IMR-90 (cell line): ENCODE measurements around the gene CNOT6. TPM values are rescaled to one million over a fixed set of nuclear protein-coding genes. Genes with fewer than 3 reads are reported as not detected.

Source experiments
- ATAC-seq: fragments of 200-7000 bp; cut with Tn5 transposase; 2 replicates; pipeline ENCODE4 v1.9.1; 2020; ENCODE audit warnings: low read depth, mild to moderate bottlenecking, moderate library complexity
- BruUV-seq: library from RNA; stranded (reverse); fragments of 400-500 nt; replicated peaks from 2 replicates; lab custom pipeline; 2021; lab: Mats Ljungman, UMichigan
- CTCF ChIA-PET: fragments of 300-600 bp; formaldehyde crosslinking; extraction: SDS; loops from one replicate; lab custom pipeline; 2021; ENCODE audit warnings: antibody characterized with exemption; lab: Yijun Ruan, JAX
- POLR2A ChIA-PET: fragments of 300-600 bp; sonication (Branson Sonifier 250); formaldehyde crosslinking; loops from one replicate; lab custom pipeline; 2022; ENCODE audit warnings: antibody characterized with exemption; ENCODE audit not compliant: unreplicated experiment; lab: Charles Lee
- DNase-seq: peaks from one replicate; pipeline ENCODE4 v3.0.0; 2013
- H2AFZ ChIP-seq: replicated peaks from 2 replicates; pipeline ENCODE3; 2013; ENCODE audit warnings: low read length, mild to moderate bottlenecking; ENCODE audit not compliant: poor library complexity
- H2AK5ac ChIP-seq: 2 replicates; pipeline ENCODE4 v1.6.1; 2013; ENCODE audit warnings: low read depth, low read length, inconsistent platforms
- H2AK9ac ChIP-seq: replicated peaks from 2 replicates; pipeline ENCODE3; 2013; ENCODE audit warnings: mild to moderate bottlenecking, low read depth, low read length, moderate library complexity; ENCODE audit not compliant: poor library complexity
- H2BK120ac ChIP-seq: 2 replicates; pipeline ENCODE4 v1.6.1; 2013; ENCODE audit warnings: low read depth, low read length, inconsistent platforms
- H2BK15ac ChIP-seq: 3 replicates; pipeline ENCODE4 v1.6.1; 2013; ENCODE audit warnings: low read depth, low read length, inconsistent platforms
- H2BK20ac ChIP-seq: 2 replicates; pipeline ENCODE4 v1.6.1; 2013; ENCODE audit warnings: low read depth, mild to moderate bottlenecking, inconsistent platforms, low read length, moderate library complexity
- H2BK5ac ChIP-seq: 2 replicates; pipeline ENCODE4 v1.6.1; 2013; ENCODE audit warnings: mild to moderate bottlenecking, low read depth, low read length, inconsistent platforms; ENCODE audit not compliant: poor library complexity, severe bottlenecking
- H3K14ac ChIP-seq: replicated peaks from 2 replicates; pipeline ENCODE4 v1.6.1; 2013; ENCODE audit warnings: low read depth, low read length, inconsistent platforms
- H3K18ac ChIP-seq: 2 replicates; pipeline ENCODE4 v1.6.1; 2013; ENCODE audit warnings: low read depth, low read length, control low read depth
- H3K23ac ChIP-seq: 2 replicates; pipeline ENCODE4 v1.6.1; 2013; ENCODE audit warnings: low read depth, low read length, inconsistent platforms
- H3K27ac ChIP-seq: 2 replicates; pipeline ENCODE4 v1.5.1; 2013; ENCODE audit warnings: mild to moderate bottlenecking, control low read depth, low read length; ENCODE audit not compliant: insufficient read depth
- H3K27me3 ChIP-seq: 2 replicates; pipeline ENCODE4 v1.6.1; 2013; ENCODE audit warnings: low read length; ENCODE audit not compliant: control insufficient read depth, insufficient read depth
- H3K36me3 ChIP-seq: 2 replicates; pipeline ENCODE4 v1.6.1; 2013; ENCODE audit warnings: low read length, mixed read lengths; ENCODE audit not compliant: control insufficient read depth, insufficient read depth
- H3K4ac ChIP-seq: 2 replicates; pipeline ENCODE4 v1.6.1; 2013; ENCODE audit warnings: low read depth, low read length, inconsistent platforms
- H3K4me1 ChIP-seq: 2 replicates; pipeline ENCODE4 v1.6.1; 2013; ENCODE audit warnings: low read length, mixed read lengths; ENCODE audit not compliant: control insufficient read depth, insufficient read depth
- H3K4me2 ChIP-seq: 2 replicates; pipeline ENCODE4 v1.6.1; 2013; ENCODE audit warnings: low read depth, mild to moderate bottlenecking, control low read depth, low read length, moderate library complexity
- H3K4me3 ChIP-seq: 2 replicates; pipeline ENCODE4 v1.5.1; 2013; ENCODE audit warnings: low read depth, mild to moderate bottlenecking, control low read depth, low read length, moderate library complexity; ENCODE audit not compliant: insufficient read depth
- H3K56ac ChIP-seq: 2 replicates; pipeline ENCODE4 v1.6.1; 2013; ENCODE audit warnings: low read length, inconsistent platforms; ENCODE audit not compliant: insufficient read depth; ENCODE audit errors: extremely low read depth
- H3K79me1 ChIP-seq, 2 experiments: 2 replicates each; pipeline ENCODE4 v1.6.1; 2013; ENCODE audit warnings: low read length in 2 of 2, inconsistent platforms in 1 of 2, low read depth in 1 of 2
- H3K9ac ChIP-seq: 2 replicates; pipeline ENCODE4 v1.6.1; 2013; ENCODE audit warnings: low read depth, low read length, control low read depth
- H3K9me1 ChIP-seq: 2 replicates; pipeline ENCODE4 v1.6.1; 2013; ENCODE audit warnings: low read length, inconsistent platforms; ENCODE audit not compliant: insufficient read depth
- H3K9me3 ChIP-seq: 2 replicates; pipeline ENCODE4 v1.6.1; 2013; ENCODE audit warnings: low read length; ENCODE audit not compliant: control insufficient read depth, insufficient read depth
- H4K20me1 ChIP-seq: 2 replicates; pipeline ENCODE4 v1.6.1; 2013; ENCODE audit warnings: low read length, inconsistent platforms; ENCODE audit not compliant: insufficient read depth
- H4K5ac ChIP-seq: 2 replicates; pipeline ENCODE4 v1.6.1; 2013; ENCODE audit warnings: mild to moderate bottlenecking, low read depth, low read length, control low read depth
- H4K8ac ChIP-seq, 2 experiments: 2 replicates each; pipeline ENCODE4 v1.6.1; 2013; ENCODE audit warnings: low read depth in 2 of 2, low read length in 2 of 2, control low read depth in 1 of 2, inconsistent platforms in 1 of 2
- H4K91ac ChIP-seq: 2 replicates; pipeline ENCODE4 v1.6.1; 2013; ENCODE audit warnings: low read depth, low read length, inconsistent platforms; ENCODE audit not compliant: insufficient read depth
- BHLHE40 ChIP-seq: fragments of 150-350 bp; IDR thresholded peaks from 2 replicates; pipeline ENCODE4 v1.6.1; 2016; ENCODE audit warnings: mild to moderate bottlenecking, low read depth, low read length
- CEBPB ChIP-seq: IDR thresholded peaks from 2 replicates; pipeline ENCODE4 v1.6.1; 2012; ENCODE audit warnings: low read depth, low read length, improper control_type of control experiment
- CHD1 ChIP-seq: IDR thresholded peaks from 2 replicates; pipeline ENCODE4 v1.6.1; 2012; ENCODE audit warnings: low read depth, low read length, improper control_type of control experiment
- MAFK ChIP-seq: IDR thresholded peaks from 2 replicates; pipeline ENCODE4 v1.6.1; 2012; ENCODE audit warnings: low read depth, low read length, improper control_type of control experiment
- NFE2L2 ChIP-seq: fragments of 150-350 bp; IDR thresholded peaks from 2 replicates; pipeline ENCODE4 v1.6.1; 2016; ENCODE audit warnings: low read depth, mild to moderate bottlenecking, low read length
- POLR2A ChIP-seq: IDR thresholded peaks from 2 replicates; pipeline ENCODE4 v1.6.1; 2012; ENCODE audit warnings: mild to moderate bottlenecking, low read depth, low read length
- RFX5 ChIP-seq: IDR thresholded peaks from 2 replicates; pipeline ENCODE4 v1.8.0; 2012; ENCODE audit warnings: low read depth, mild to moderate bottlenecking, low read length, moderate library complexity
- WGBS, 2 experiments: methylation state at CpG; one replicate each; pipeline versions ENCODE4 v1.1.5 to v1.1.7; 2013; ENCODE audit warnings: missing lambda C conversion rate in 2 of 2; ENCODE audit not compliant: insufficient read length in 1 of 2; ENCODE audit errors: extremely low coverage in 2 of 2; 5-methylcytosine and 5-hydroxymethylcytosine counted together
- dilution Hi-C: fragments of 300-500 bp; cut with HindIII; formaldehyde crosslinking; loops from one replicate; pipeline ENCODE4 v1.14.3; 2018; ENCODE audit warnings: low sequenced_read_pairs; ENCODE audit not compliant: unreplicated experiment
- in situ Hi-C: fragments of 300-500 bp; cut with MboI; formaldehyde crosslinking; loops from 3 replicates; pipeline ENCODE4 v1.14.3; 2019; ENCODE audit warnings: low sequenced_read_pairs, inconsistent platforms, mixed read lengths
- intact Hi-C: fragments of 100-400 bp; cut with micrococcal nuclease; formaldehyde crosslinking; loops from 2 replicates; pipeline ENCODE4 v1.10.0; 2022
- polyA plus RNA-seq, 3 experiments: library from polyadenylated mRNA; depleted of rRNA; stranded (reverse); fragments of >200 nt; gene quantifications; 2 replicates each; pipeline ENCODE4 v1.2.3, GENCODE V29; 2012; ENCODE audit warnings: low replicate concordance in 1 of 3
- total RNA-seq: library from RNA; depleted of rRNA; stranded (reverse); fragments of >200 nt; gene quantifications from 2 replicates; pipeline ENCODE4 v1.2.3, GENCODE V29; 2012

Gene CNOT6
- total and polyA plus RNA-seq, 2 of the 4 experiments (the other 2 are of a cell fraction) = 9.7 to 10.8 TPM

DNA sequence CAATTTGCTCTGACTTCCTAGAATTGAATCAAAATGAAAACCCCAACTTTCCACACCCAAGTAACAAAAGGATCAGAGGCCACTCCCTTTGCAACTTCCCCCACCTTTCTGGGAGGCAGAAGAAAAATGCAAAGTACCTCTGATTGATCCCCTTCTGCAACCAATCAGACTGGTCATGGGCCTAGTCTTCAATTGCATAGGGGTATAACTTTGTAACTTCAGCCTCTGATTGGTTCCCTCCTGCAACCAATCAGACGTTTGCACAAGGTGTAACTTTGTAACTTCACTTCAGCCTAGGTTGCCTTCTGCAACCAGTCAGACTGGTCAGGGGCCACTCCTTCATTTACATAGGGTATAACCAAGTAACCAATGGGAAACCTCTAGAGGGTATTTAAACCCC lies 38.3 kb upstream of the CNOT6 start:
- CTCF ChIA-PET = no interaction called here
- dilution Hi-C loops = no loop called here
- ATAC-seq (no peak), DNase-seq (no peak)
- in situ Hi-C loops = loop anchor here (25.0 kb wide), 1 partner anchor 319 kb away; no protein-coding TSS in a partner anchor
- TF ChIP-seq MAFK (no peak), CHD1 (no peak), BHLHE40 (no peak), POLR2A (no peak), CEBPB (no peak), NFE2L2 (no peak), RFX5 (no peak)
- H2BK120ac ChIP-seq = no peak overlapping the region
- no peak overlapping the region for H3K23ac ChIP-seq
- POLR2A ChIA-PET = no interaction called here
- H3K27me3 ChIP-seq = no peaks in the 10 kb centered on the region
- no peak overlapping the region for H2BK5ac ChIP-seq
- H3K4me3 ChIP-seq = no peak overlapping the region
- H3K56ac ChIP-seq = no peak overlapping the region
- no peak overlapping the region for H4K5ac ChIP-seq
- no peak overlapping the region for H2BK15ac ChIP-seq
- no peaks in the 10 kb centered on the region for H3K79me1 ChIP-seq
- no peak overlapping the region for H3K4ac ChIP-seq
- no peak overlapping the region for H2BK20ac ChIP-seq
- H4K91ac ChIP-seq = no peak overlapping the region
- H4K20me1 ChIP-seq = no peaks in the 10 kb centered on the region
- no peak overlapping the region for H3K9ac ChIP-seq
- intact Hi-C loops = no loop called here
- no peak overlapping the region for H4K8ac ChIP-seq
- H2AFZ ChIP-seq = no peak overlapping the region
- no peak overlapping the region for H3K4me2 ChIP-seq
- H3K4me1 ChIP-seq = no peaks in the 10 kb centered on the region
- no peak overlapping the region for H3K27ac ChIP-seq
- H3K9me3 ChIP-seq = peaks cover 9% of the 10 kb centered on the region
- no peak overlapping the region for H3K18ac ChIP-seq
- no peak overlapping the region for H3K14ac ChIP-seq
- no peak overlapping the region for H2AK9ac ChIP-seq
- BruUV-seq = no TSS peak
- no peaks in the 10 kb centered on the region for H3K9me1 ChIP-seq
- H2AK5ac ChIP-seq = no peak overlapping the region
- WGBS, 2 experiments = no CpG with 5 or more reads among the region's 1 CpG
- no peaks in the 10 kb centered on the region for H3K36me3 ChIP-seq
